ENCODE measurements around the gene PEMT.
A peak's percentile ranks its signal among the peaks of the same experiment; 100 is the strongest.

PEMT gene

GRCh38 chr17:17549732-17550366, 41.7 kb downstream of the PEMT start:
- no peak for DNase-seq

GRCh38 chr17:17548044-17548443, 43.5 kb downstream of the PEMT start:
- no peak for DNase-seq

GRCh38 chr17:17547210-17547764, 44.2 kb downstream of the PEMT start:
- no peak for DNase-seq

- DNase-seq = no peak
These were observed 44.9 kb downstream of the PEMT start for GRCh38 chr17:17546399-17547185.

GRCh38 chr17:17545984-17546383, 45.5 kb downstream of the PEMT start:
- no peak for DNase-seq

- no peak for DNase-seq
These were observed 46.3 kb downstream of the PEMT start for GRCh38 chr17:17545031-17545820.

- DNase-seq = no peak
These were observed 48.4 kb downstream of the PEMT start for GRCh38 chr17:17542906-17543635.

GRCh38 chr17:17541640-17542001, 49.9 kb downstream of the PEMT start:
- no peak for DNase-seq

GRCh38 chr17:17540935-17541639, 50.4 kb downstream of the PEMT start:
- DNase-seq = no peak

GRCh38 chr17:17540278-17540906, 51.1 kb downstream of the PEMT start:
- DNase-seq = peak; percentile 39

GRCh38 chr17:17539591-17539990, 51.9 kb downstream of the PEMT start:
- DNase-seq = no peak

GRCh38 chr17:17538417-17539391, 52.8 kb downstream of the PEMT start:
- DNase-seq = no peak

- no peak for DNase-seq
These were observed 54.0 kb downstream of the PEMT start for GRCh38 chr17:17537311-17538099.

- DNase-seq = no peak
These were observed 54.8 kb downstream of the PEMT start for GRCh38 chr17:17536702-17537101.

GRCh38 chr17:17535957-17536356, 55.6 kb downstream of the PEMT start:
- DNase-seq = no peak

GRCh38 chr17:17533901-17534441, 57.5 kb downstream of the PEMT start:
- no peak for DNase-seq

- DNase-seq = no peak
These were observed 58.5 kb downstream of the PEMT start for GRCh38 chr17:17532991-17533390.

GRCh38 chr17:17531156-17531555, 60.4 kb downstream of the PEMT start:
- peak; percentile 58 for DNase-seq
